Liver (tissue), 9 donors: ENCODE measurements around the gene TFCP2. TPM values are rescaled to one million over a fixed set of nuclear protein-coding genes. Genes with fewer than 3 reads are reported as not detected.

ENCODE experiments used
- DNase-seq: peaks from one replicate; pipeline ENCODE4 v3.0.0-alpha.2; 2017; ENCODE audit warnings: low spot score
- H3K27ac ChIP-seq, 2 donors: one replicate each; pipeline ENCODE4 v1.7.0; 2013; ENCODE audit warnings: inconsistent platforms in 2 of 2, low read length in 2 of 2, control low read depth in 1 of 2, low read depth in 1 of 2, mild to moderate bottlenecking in 1 of 2
- H3K27me3 ChIP-seq, 4 donors: one replicate each; pipeline versions ENCODE4 v1.6.1 to v1.7.0; 2013; ENCODE audit warnings: low read length in 3 of 4, inconsistent platforms in 1 of 4, mild to moderate bottlenecking in 1 of 4, moderate library complexity in 1 of 4; ENCODE audit not compliant: control insufficient read depth in 4 of 4, insufficient read depth in 4 of 4
- H3K36me3 ChIP-seq, 4 donors: one replicate each; pipeline versions ENCODE4 v1.6.1 to v1.7.0; 2013; ENCODE audit warnings: low read length in 3 of 4, mild to moderate bottlenecking in 3 of 4, low read depth in 1 of 4, moderate library complexity in 1 of 4; ENCODE audit not compliant: control insufficient read depth in 4 of 4, insufficient read depth in 3 of 4
- H3K4me1 ChIP-seq, 4 donors: one replicate each; pipeline versions ENCODE4 v1.6.1 to v1.7.0; 2013; ENCODE audit warnings: low read length in 3 of 4, mild to moderate bottlenecking in 3 of 4, moderate library complexity in 1 of 4; ENCODE audit not compliant: control insufficient read depth in 4 of 4, insufficient read depth in 4 of 4
- H3K4me3 ChIP-seq, 3 donors: one replicate each; pipeline versions ENCODE4 v1.6.1 to v1.7.0; 2013; ENCODE audit warnings: low read length in 3 of 3, control low read depth in 1 of 3, low read depth in 1 of 3, mild to moderate bottlenecking in 1 of 3
- H3K9ac ChIP-seq, 2 donors: one replicate each; pipeline ENCODE4 v1.7.0; 2013; ENCODE audit warnings: low read length in 2 of 2, mild to moderate bottlenecking in 2 of 2, moderate library complexity in 2 of 2, control low read depth in 1 of 2, low read depth in 1 of 2
- H3K9me3 ChIP-seq, 4 donors: one replicate each; pipeline versions ENCODE4 v1.6.1 to v1.7.0; 2013; ENCODE audit warnings: low read length in 3 of 4; ENCODE audit not compliant: control insufficient read depth in 4 of 4
- EGR1 ChIP-seq, 2 donors: IDR thresholded peaks; 2 replicates each; pipeline ENCODE4 v1.6.1; 2016 to 2018; ENCODE audit warnings: antibody characterized with exemption in 2 of 2, low read depth in 2 of 2
- FOXA1 ChIP-seq: IDR thresholded peaks from 2 replicates; pipeline ENCODE4 v1.6.1; 2016; ENCODE audit warnings: antibody characterized with exemption
- FOXA2 ChIP-seq: IDR thresholded peaks from 2 replicates; pipeline ENCODE4 v1.6.1; 2016; ENCODE audit warnings: antibody characterized with exemption
- GABPA ChIP-seq, 2 donors: IDR thresholded peaks in 1 of 2; conservative IDR thresholded peaks in 1 of 2; 2 replicates each; pipeline ENCODE4 v1.6.1; 2016; ENCODE audit warnings: antibody characterized with exemption in 2 of 2, mild to moderate bottlenecking in 1 of 2, moderate library complexity in 1 of 2
- JUND ChIP-seq, 2 donors: IDR thresholded peaks; 2 replicates each; pipeline ENCODE4 v1.6.1; 2016; ENCODE audit warnings: antibody characterized with exemption in 2 of 2
- RXRA ChIP-seq, 2 donors: IDR thresholded peaks; 2 replicates each; pipeline ENCODE4 v1.6.1; 2017 to 2018; ENCODE audit warnings: antibody characterized with exemption in 2 of 2, mild to moderate bottlenecking in 1 of 2
- SP1 ChIP-seq: IDR thresholded peaks from 2 replicates; pipeline ENCODE4 v1.6.1; 2018; ENCODE audit warnings: antibody characterized with exemption, mild to moderate bottlenecking
- YY1 ChIP-seq: IDR thresholded peaks from 2 replicates; pipeline ENCODE4 v1.6.1; 2016; ENCODE audit warnings: antibody characterized with exemption, mild to moderate bottlenecking
- whole genome bisulfite sequencing: extraction: QIAGEN DNeasy Blood & Tissue Kit; methylation state at CpG from one replicate; pipeline ENCODE4 v1.1.7; 2013; 5-methylcytosine and 5-hydroxymethylcytosine counted together
- polyA plus RNA-seq, 2 donors: library from polyadenylated mRNA; stranded (reverse) in 1 of 2; unstranded in 1 of 2; fragments of 200-250 nt in 1 of 2; fragments of >200 nt in 1 of 2; fragmentation: Nextera tagmentation in 1 of 2; extraction: Ambion mirVana in 1 of 2; gene quantifications; one replicate each; pipeline versions ENCODE4 v1.2.1 to v1.2.3, GENCODE V29; 2013 to 2015
- total RNA-seq, 2 donors: library from RNA; depleted of rRNA; stranded (reverse); fragments of >200 nt; gene quantifications; one replicate each; pipeline ENCODE4 v1.2.3, GENCODE V29; 2014
- TF ChIP-seq, protein P1 (sequence below): IDR thresholded peaks from 2 replicates; pipeline ENCODE4 v1.6.1; 2016; ENCODE audit warnings: antibody characterized with exemption
- TF ChIP-seq, protein P2 (sequence below): IDR thresholded peaks from 2 replicates; pipeline ENCODE4 v1.6.1; 2016; ENCODE audit warnings: antibody characterized with exemption
- TF ChIP-seq, protein P3 (sequence below): fragments of 150-350 bp; IDR thresholded peaks from 2 replicates; pipeline ENCODE4 v1.5.1; 2017; ENCODE audit warnings: improper control_type of control experiment, low read depth, low read length; ENCODE audit not compliant: missing input control
- TF ChIP-seq, protein P4 (sequence below): IDR thresholded peaks from 2 replicates; pipeline ENCODE4 v1.6.1; 2016; ENCODE audit warnings: antibody characterized with exemption
- donor health status: healthy.
- donor health status: healthy.
- donor health status: healthy.
- donor health status: healthy.
- donor health status: healthy.

Gene TFCP2
- total and polyA plus RNA-seq, 4 donors, result 1.6 to 8.6 (median 5.1) TPM

DNA sequence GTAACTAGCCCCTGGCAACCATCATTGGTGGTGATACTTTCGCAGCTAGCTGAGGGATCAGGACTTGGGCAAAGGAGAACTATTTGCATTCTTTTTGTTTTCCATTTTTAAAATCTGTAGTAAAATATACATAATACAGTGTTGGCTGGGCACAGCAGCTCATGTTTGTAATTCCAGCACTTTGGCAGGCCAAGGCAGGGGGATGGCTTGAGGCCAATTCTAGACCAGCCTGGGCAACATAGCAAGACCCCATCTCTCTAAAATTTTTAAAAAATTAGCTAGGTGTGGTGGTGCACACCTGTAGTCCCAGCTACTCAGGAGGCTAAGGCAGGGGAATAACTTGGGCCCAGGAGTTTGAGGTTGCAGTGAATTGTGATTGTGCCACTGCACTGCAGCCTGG is 20.0 kb downstream of the TFCP2 start (continued):
- TF ChIP-seq, protein P1, sequence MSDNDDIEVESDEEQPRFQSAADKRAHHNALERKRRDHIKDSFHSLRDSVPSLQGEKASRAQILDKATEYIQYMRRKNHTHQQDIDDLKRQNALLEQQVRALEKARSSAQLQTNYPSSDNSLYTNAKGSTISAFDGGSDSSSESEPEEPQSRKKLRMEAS, result no peak
- TF ChIP-seq SP1, result no peak
- no peak for TF ChIP-seq JUND (IDR thresholded peaks at IDR 0.05)
- TF ChIP-seq FOXA2, result no peak

DNA sequence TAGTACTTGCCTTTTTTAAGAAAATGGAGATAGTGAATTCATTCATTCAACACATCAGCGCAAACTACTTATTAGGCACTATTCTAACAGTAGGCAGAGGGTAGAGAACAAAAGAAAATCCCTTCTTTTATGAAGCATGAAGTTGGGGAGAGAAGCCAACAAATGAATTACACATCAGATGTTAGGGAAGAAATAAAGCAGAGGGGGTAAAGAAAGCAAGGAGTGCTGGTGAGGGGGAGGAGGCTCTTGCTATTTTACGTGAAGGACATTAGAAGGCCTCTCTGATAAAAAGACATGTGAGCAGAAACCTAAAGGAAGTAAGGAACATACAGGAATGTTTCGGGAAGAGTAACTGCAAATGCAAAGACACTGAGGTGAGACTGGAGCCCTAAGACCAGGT is 22.2 kb downstream of the TFCP2 start:
- no peak overlapping the region for H3K27ac ChIP-seq
- H3K27me3 ChIP-seq, result no peaks in the 10 kb centered on the region
- 66% methylated on average over 3 of the region's 3 CpGs for WGBS
- DNase-seq, result no peak
- H3K9ac ChIP-seq, result no peak overlapping the region
- no peaks in the 10 kb centered on the region for H3K9me3 ChIP-seq
- no peaks in the 10 kb centered on the region for H3K36me3 ChIP-seq
- peaks cover 0 to 1% (median 0%) of the 10 kb centered on the region in 4 donors for H3K4me1 ChIP-seq
- no peak overlapping the region for H3K4me3 ChIP-seq
- no peak for TF ChIP-seq RXRA (IDR thresholded peaks at IDR 0.05)
- TF ChIP-seq, protein P2, sequence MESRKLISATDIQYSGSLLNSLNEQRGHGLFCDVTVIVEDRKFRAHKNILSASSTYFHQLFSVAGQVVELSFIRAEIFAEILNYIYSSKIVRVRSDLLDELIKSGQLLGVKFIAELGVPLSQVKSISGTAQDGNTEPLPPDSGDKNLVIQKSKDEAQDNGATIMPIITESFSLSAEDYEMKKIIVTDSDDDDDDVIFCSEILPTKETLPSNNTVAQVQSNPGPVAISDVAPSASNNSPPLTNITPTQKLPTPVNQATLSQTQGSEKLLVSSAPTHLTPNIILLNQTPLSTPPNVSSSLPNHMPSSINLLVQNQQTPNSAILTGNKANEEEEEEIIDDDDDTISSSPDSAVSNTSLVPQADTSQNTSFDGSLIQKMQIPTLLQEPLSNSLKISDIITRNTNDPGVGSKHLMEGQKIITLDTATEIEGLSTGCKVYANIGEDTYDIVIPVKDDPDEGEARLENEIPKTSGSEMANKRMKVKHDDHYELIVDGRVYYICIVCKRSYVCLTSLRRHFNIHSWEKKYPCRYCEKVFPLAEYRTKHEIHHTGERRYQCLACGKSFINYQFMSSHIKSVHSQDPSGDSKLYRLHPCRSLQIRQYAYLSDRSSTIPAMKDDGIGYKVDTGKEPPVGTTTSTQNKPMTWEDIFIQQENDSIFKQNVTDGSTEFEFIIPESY, result no peak
- no peak for TF ChIP-seq SP1
- TF ChIP-seq, protein P3, sequence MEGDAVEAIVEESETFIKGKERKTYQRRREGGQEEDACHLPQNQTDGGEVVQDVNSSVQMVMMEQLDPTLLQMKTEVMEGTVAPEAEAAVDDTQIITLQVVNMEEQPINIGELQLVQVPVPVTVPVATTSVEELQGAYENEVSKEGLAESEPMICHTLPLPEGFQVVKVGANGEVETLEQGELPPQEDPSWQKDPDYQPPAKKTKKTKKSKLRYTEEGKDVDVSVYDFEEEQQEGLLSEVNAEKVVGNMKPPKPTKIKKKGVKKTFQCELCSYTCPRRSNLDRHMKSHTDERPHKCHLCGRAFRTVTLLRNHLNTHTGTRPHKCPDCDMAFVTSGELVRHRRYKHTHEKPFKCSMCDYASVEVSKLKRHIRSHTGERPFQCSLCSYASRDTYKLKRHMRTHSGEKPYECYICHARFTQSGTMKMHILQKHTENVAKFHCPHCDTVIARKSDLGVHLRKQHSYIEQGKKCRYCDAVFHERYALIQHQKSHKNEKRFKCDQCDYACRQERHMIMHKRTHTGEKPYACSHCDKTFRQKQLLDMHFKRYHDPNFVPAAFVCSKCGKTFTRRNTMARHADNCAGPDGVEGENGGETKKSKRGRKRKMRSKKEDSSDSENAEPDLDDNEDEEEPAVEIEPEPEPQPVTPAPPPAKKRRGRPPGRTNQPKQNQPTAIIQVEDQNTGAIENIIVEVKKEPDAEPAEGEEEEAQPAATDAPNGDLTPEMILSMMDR, result no peak
- TF ChIP-seq EGR1 (IDR thresholded peaks at IDR 0.05; ENCODE audit: low read depth in 2 of 2), result no peak
- TF ChIP-seq YY1, result no peak
- TF ChIP-seq FOXA1, result no peak

DNA sequence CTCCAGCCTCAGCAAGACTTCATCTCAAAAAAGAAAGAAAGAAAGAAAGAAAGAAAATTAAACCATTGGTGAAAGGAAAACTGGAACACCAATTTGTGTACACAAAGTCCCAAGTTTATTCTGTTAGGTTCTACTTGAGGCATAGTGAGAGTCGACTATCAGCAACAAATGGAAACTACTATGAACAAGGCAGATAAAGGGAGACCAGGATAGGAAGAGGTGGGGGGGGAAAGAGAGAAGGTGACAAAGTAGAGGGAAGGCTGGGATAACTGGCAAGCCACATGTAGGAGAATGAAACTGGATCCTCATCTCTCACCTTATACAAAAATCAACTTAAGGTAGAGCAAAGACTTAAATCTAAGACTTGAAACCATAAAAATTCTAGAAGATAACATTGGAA is 25.6 kb downstream of the TFCP2 start:
- Histone ChIP-seq H3K9ac (no peak overlapping the region), H3K4me1 (peaks cover 0 to 1% (median 0%) of the 10 kb centered on the region in 4 donors), H3K27ac (no peak overlapping the region), H3K4me3 (no peak overlapping the region), H3K27me3 (no peaks in the 10 kb centered on the region), H3K9me3 (no peaks in the 10 kb centered on the region), H3K36me3 (no peaks in the 10 kb centered on the region)
- DNase-seq, result no peak
- TF ChIP-seq, protein P4, sequence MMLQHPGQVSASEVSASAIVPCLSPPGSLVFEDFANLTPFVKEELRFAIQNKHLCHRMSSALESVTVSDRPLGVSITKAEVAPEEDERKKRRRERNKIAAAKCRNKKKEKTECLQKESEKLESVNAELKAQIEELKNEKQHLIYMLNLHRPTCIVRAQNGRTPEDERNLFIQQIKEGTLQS, result no peak
- TF ChIP-seq GABPA (IDR thresholded peaks at IDR 0.05 in 1 of 2, conservative IDR thresholded peaks at IDR 0.05 in 1 of 2) (no peak), SP1 (no peak)
- TF ChIP-seq, protein P1, result no peak
- 81% methylated on average over 1 of the region's 1 CpG for WGBS
